Trophoblast cell (in vitro differentiated cells and primary cell): ENCODE data around the gene AGAP1.
A peak's percentile ranks its signal among the peaks of the same experiment; 100 is the strongest.

Source experiments
- DNase-seq, 2 donors: peaks; one replicate each; pipeline ENCODE4 v3.0.0-alpha.2; 2016
- H2AFZ ChIP-seq: 2 replicates; pipeline ENCODE4 v1.6.1; 2013; ENCODE audit warnings: low read length, moderate library complexity, mild to moderate bottlenecking; ENCODE audit not compliant: insufficient read depth, poor library complexity
- H2AK5ac ChIP-seq: 2 replicates; pipeline ENCODE4 v1.6.1; 2013; ENCODE audit warnings: mild to moderate bottlenecking, low read length
- H2BK120ac ChIP-seq: 2 replicates; pipeline ENCODE4 v1.6.1; 2013; ENCODE audit warnings: low read length, mild to moderate bottlenecking, moderate library complexity; ENCODE audit not compliant: insufficient read depth, poor library complexity
- H2BK12ac ChIP-seq: 2 replicates; pipeline ENCODE4 v1.6.1; 2013; ENCODE audit warnings: mild to moderate bottlenecking, low read length, moderate library complexity
- H2BK5ac ChIP-seq: 2 replicates; pipeline ENCODE4 v1.6.1; 2013; ENCODE audit warnings: low read length, low read depth, moderate library complexity, mild to moderate bottlenecking; ENCODE audit not compliant: poor library complexity
- H3K14ac ChIP-seq: 2 replicates; pipeline ENCODE4 v1.6.1; 2013; ENCODE audit warnings: mild to moderate bottlenecking, low read length
- H3K18ac ChIP-seq: 2 replicates; pipeline ENCODE4 v1.6.1; 2013; ENCODE audit warnings: mild to moderate bottlenecking, low read length
- H3K23ac ChIP-seq: 2 replicates; pipeline ENCODE4 v1.6.1; 2013; ENCODE audit warnings: low read length
- H3K27ac ChIP-seq: 2 replicates; pipeline ENCODE4 v1.5.1; 2013; ENCODE audit warnings: low read depth, mild to moderate bottlenecking, inconsistent platforms, low read length, moderate library complexity
- H3K27me3 ChIP-seq: 2 replicates; pipeline ENCODE4 v1.6.1; 2013; ENCODE audit warnings: inconsistent platforms, mild to moderate bottlenecking, low read length, moderate library complexity; ENCODE audit not compliant: insufficient read depth
- H3K36me3 ChIP-seq, 2 experiments: 1 replicate in 1 of 2; 2 replicates in 1 of 2; pipeline ENCODE4 v1.6.1; 2013; ENCODE audit warnings: low read length in 2 of 2, mild to moderate bottlenecking in 2 of 2, moderate library complexity in 1 of 2; ENCODE audit not compliant: insufficient read depth in 2 of 2, control insufficient read depth in 1 of 2
- H3K4ac ChIP-seq: 2 replicates; pipeline ENCODE4 v1.6.1; 2013; ENCODE audit warnings: low read depth, mild to moderate bottlenecking, low read length, moderate library complexity
- H3K4me1 ChIP-seq, 2 experiments: 1 replicate in 1 of 2; 2 replicates in 1 of 2; pipeline ENCODE4 v1.6.1; 2013; ENCODE audit warnings: low read length in 2 of 2, mild to moderate bottlenecking in 2 of 2, moderate library complexity in 1 of 2; ENCODE audit not compliant: insufficient read depth in 2 of 2, control insufficient read depth in 1 of 2
- H3K4me2 ChIP-seq: 2 replicates; pipeline ENCODE4 v1.6.1; 2013; ENCODE audit warnings: inconsistent platforms, mild to moderate bottlenecking, low read length, moderate library complexity
- H3K4me3 ChIP-seq: 2 replicates; pipeline ENCODE4 v1.5.1; 2013; ENCODE audit warnings: mild to moderate bottlenecking, low read depth, low read length, inconsistent platforms
- H3K79me1 ChIP-seq: one replicate; pipeline ENCODE4 v1.6.1; 2013; ENCODE audit warnings: low read length
- H3K79me2 ChIP-seq: 2 replicates; pipeline ENCODE4 v1.6.1; 2013; ENCODE audit warnings: low read length, mild to moderate bottlenecking; ENCODE audit not compliant: control insufficient read depth, insufficient read depth, poor library complexity
- H3K9ac ChIP-seq: 2 replicates; pipeline ENCODE4 v1.6.1; 2013; ENCODE audit warnings: mild to moderate bottlenecking, low read length
- H3K9me3 ChIP-seq: 2 replicates; pipeline ENCODE4 v1.6.1; 2013; ENCODE audit warnings: low read depth, mild to moderate bottlenecking, control low read depth, inconsistent platforms, low read length; ENCODE audit not compliant: insufficient read depth
- H4K12ac ChIP-seq: 2 replicates; pipeline ENCODE4 v1.6.1; 2013; ENCODE audit warnings: low read depth, mild to moderate bottlenecking, low read length, moderate library complexity
- H4K8ac ChIP-seq: 2 replicates; pipeline ENCODE4 v1.6.1; 2013; ENCODE audit warnings: low read depth, mild to moderate bottlenecking, low read length, moderate library complexity
- H4K91ac ChIP-seq: one replicate; pipeline ENCODE4 v1.6.1; 2013; ENCODE audit warnings: low read depth, mild to moderate bottlenecking, low read length, moderate library complexity
- WGBS: extraction: QIAGEN DNeasy Blood & Tissue Kit; methylation state at CpG from one replicate; pipeline ENCODE4 v1.1.7; 2013; ENCODE audit warnings: missing lambda C conversion rate; ENCODE audit not compliant: insufficient read length, insufficient coverage; ENCODE audit errors: extremely low coverage; 5-methylcytosine and 5-hydroxymethylcytosine counted together

The AGAP1 gene

DNA sequence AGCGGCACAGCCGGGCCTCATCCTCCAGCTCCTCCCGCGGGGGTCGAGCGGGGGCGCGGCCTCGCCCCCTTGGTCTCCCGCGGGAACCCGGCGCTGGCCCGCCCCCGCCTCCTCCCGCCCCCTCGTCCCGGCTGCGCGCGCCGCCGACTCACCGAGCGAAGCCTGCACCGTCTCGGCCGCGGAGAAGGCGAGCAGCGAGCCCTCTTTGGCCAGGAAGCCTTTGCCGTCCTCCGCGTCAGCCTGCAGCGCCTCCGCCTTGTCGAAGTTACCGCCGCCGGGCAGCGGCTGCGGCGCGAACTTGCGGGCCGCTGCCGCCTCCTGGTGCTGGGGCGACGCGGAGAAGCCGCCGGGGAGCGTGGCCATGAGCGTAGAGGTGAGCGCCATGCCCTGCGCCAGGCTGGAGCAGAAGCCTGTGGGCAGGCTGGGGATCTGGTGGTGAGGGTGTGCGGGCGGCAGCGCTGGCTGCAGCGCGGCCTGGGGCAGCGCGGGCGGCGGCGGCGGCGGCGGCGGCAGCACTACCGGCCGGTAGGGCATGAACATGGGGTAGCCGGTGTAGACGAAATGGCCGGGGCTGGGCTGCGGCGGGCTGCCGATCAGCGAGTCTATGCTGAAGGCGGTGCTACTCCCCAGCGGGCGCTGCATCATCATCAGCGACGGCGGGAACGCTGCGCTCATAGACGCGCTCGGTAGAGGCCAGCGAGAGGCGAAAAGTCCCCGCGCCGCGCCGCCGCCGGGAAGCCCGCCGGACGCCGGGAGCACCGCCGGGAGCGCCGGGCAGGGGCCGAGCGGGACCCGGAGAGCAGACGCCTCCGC lies 673.7 kb downstream of the AGAP1 start:
- H2BK120ac ChIP-seq = no peak overlapping the region
- no peak overlapping the region for H3K4ac ChIP-seq
- peak in 1 of 2 donors; percentile 46 for DNase-seq
- H3K79me1 ChIP-seq = no peaks in the 10 kb centered on the region
- H3K18ac ChIP-seq = no peak overlapping the region
- no peak overlapping the region for H4K91ac ChIP-seq
- H3K4me3 ChIP-seq = peak overlapping the region; percentile 65
- no peak overlapping the region for H4K12ac ChIP-seq
- no peak overlapping the region for H2AK5ac ChIP-seq
- H2BK5ac ChIP-seq = no peak overlapping the region
- H3K27me3 ChIP-seq = peaks cover 98% of the 10 kb centered on the region
- no peak overlapping the region for H3K14ac ChIP-seq
- WGBS = no CpG with 5 or more reads among the region's 112 CpGs
- no peak overlapping the region for H3K23ac ChIP-seq
- H2BK12ac ChIP-seq = no peak overlapping the region
- H3K9ac ChIP-seq = no peak overlapping the region
- H3K4me1 ChIP-seq = peaks cover 18 to 24% of the 10 kb centered on the region in 2 experiments
- H3K79me2 ChIP-seq = no peaks in the 10 kb centered on the region
- peak overlapping the region; percentile 64 for H2AFZ ChIP-seq
- no peak overlapping the region for H3K27ac ChIP-seq
- H3K9me3 ChIP-seq = peaks cover 8% of the 10 kb centered on the region
- H3K4me2 ChIP-seq = peak overlapping the region; percentile 68
- H4K8ac ChIP-seq = no peak overlapping the region
- no peaks in the 10 kb centered on the region for H3K36me3 ChIP-seq

DNA sequence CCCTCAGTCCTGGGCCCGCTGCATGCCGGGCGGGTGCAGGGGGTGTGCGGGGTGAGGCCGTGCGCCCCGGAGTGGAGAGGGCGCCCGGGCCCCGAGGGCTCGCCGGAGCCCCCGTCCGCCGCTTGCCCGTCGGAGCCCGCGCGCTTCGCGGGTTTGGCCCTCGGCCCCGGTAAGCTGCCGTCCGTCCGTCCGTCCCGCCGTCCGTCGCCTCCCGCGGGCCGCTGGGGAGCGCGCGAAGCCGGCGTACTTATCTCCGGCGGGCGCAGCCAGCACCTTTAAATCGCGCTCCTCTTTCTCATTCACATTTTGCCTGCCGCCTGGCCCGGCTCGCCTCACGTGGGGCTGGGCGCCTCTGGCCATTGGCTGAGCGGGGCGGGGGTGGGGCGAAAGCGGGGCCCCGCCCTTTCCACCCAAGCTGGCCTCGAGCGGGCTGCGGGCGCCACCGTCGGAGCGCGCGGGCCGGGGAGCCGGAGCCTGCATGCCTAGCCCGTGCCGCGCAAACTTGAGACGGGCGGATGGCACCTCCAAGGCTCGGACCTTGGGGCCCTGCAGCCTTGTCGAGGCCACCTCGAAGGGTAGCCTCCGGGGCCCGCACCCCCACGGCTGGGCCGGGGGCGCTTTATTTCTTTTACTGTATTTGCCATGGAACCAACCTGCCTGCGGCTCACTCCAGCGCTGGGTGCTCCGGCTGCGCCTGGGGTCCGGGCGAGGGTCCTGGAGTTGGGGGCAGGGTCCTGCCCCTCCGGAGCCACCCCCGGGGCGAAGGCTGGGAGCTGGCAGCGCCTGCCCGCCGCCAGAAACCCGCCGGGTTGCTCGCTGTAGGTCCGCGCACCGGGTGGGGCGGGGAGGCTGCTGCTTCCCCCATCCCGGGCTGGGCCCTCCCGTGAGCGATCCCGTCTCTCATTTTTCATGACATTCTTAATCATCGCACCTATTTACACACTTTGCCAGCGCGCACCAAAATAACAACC lies 674.6 kb downstream of the AGAP1 start, which contains the start of gene GBX2:
Gene GBX2, minus strand, starts transcription at position 277 of the 971 bp plus-strand sequence. CDS start 415 bp downstream, outside the sequence.
- H3K79me1 ChIP-seq = no peaks in the 10 kb centered on the region

DNA sequence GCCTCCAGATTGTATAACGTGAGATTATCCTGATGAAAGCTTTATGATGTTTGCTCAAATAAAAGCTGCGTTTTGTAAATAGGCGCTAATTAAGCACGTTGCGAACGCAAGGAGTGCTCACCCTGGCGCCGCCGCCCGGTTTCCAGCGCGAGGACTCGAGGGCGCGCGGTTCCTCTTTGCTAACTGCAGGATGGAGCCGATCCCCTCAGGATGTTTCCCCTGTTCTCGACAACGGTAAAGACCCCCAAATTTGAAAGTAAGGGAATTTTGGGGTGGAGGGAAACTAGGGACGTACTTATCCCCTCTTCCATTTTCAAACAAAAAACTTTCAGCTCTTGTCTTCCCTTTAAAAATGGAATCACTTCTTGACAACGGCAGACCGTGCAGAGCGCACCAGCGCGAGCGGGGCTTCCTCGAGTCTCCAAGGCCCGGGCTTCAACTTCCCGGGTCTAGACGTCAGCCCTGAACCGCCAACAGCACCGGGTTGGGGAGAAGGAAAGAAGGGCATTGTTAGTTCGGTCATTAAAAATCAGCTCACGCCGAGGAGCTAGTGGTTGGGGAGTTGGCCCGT lies 675.4 kb downstream of the AGAP1 start:
- peaks cover 6% of the 10 kb centered on the region for H3K9me3 ChIP-seq
- no peak overlapping the region for H3K4me2 ChIP-seq
- H3K9ac ChIP-seq = no peak overlapping the region
- H2BK120ac ChIP-seq = no peak overlapping the region
- H3K14ac ChIP-seq = no peak overlapping the region
- no peak overlapping the region for H2AK5ac ChIP-seq
- H3K27me3 ChIP-seq = peaks cover 96% of the 10 kb centered on the region
- no peak overlapping the region for H4K12ac ChIP-seq
- H4K91ac ChIP-seq = no peak overlapping the region
- no peak overlapping the region for H3K4me3 ChIP-seq
- H3K4ac ChIP-seq = no peak overlapping the region
- WGBS = no CpG with 5 or more reads among the region's 36 CpGs
- no peaks in the 10 kb centered on the region for H3K36me3 ChIP-seq
- no peak overlapping the region for H4K8ac ChIP-seq
- no peak for DNase-seq
- H2BK5ac ChIP-seq = no peak overlapping the region
- H3K27ac ChIP-seq = no peak overlapping the region
- no peaks in the 10 kb centered on the region for H3K79me1 ChIP-seq
- no peak overlapping the region for H3K18ac ChIP-seq
- no peak overlapping the region for H2AFZ ChIP-seq
- peaks cover 26 to 34% of the 10 kb centered on the region in 2 experiments for H3K4me1 ChIP-seq
- no peak overlapping the region for H2BK12ac ChIP-seq
- no peaks in the 10 kb centered on the region for H3K79me2 ChIP-seq
- H3K23ac ChIP-seq = no peak overlapping the region

More for the DNA sequence above, 674.6 kb downstream of the AGAP1 start, which contains the start of gene GBX2:
- Histone ChIP-seq H3K18ac (no peak within 1 kb of the TSS), H3K23ac (no peak within 1 kb of the TSS), H3K4me3 (peak within 1 kb of the TSS; percentile 65), H3K36me3 (no peaks in the 10 kb centered on the region), H2AK5ac (no peak within 1 kb of the TSS), H4K12ac (no peak within 1 kb of the TSS), H2BK5ac (no peak within 1 kb of the TSS), H3K4me2 (peak within 1 kb of the TSS; percentile 68), H3K4ac (no peak within 1 kb of the TSS), H3K4me1 (peaks cover 22 to 32% of the 10 kb centered on the region in 2 experiments), H4K91ac (no peak within 1 kb of the TSS), H3K27me3 (peaks cover 98% of the 10 kb centered on the region), H2AFZ (peak within 1 kb of the TSS; percentile 64), H3K27ac (no peak within 1 kb of the TSS), H3K14ac (no peak within 1 kb of the TSS), H2BK12ac (no peak within 1 kb of the TSS), H4K8ac (no peak within 1 kb of the TSS), H3K9ac (no peak within 1 kb of the TSS), H3K9me3 (peaks cover 8% of the 10 kb centered on the region), H3K79me2 (no peaks in the 10 kb centered on the region), H2BK120ac (no peak within 1 kb of the TSS)
- WGBS = no CpG with 5 or more reads among the region's 105 CpGs
- peak; percentile 35 to 42 for DNase-seq
